Lower leg skin (tissue), 3 donors: ENCODE results near the gene WWC1.

ENCODE experiments used
- POLR2A ChIP-seq, 2 donors: fragments of 450-650 bp; IDR thresholded peaks; one replicate each; pipeline ENCODE4 v1.6.1; 2016 to 2017; ENCODE audit warnings: antibody characterized with exemption in 2 of 2, mild to moderate bottlenecking in 1 of 2, moderate library complexity in 1 of 2
- TF ChIP-seq, protein P1 (sequence below), 3 donors: fragments of 450-650 bp; IDR thresholded peaks; one replicate each; pipeline ENCODE4 v1.5.1; 2016; ENCODE audit warnings: antibody characterized with exemption in 3 of 3, mild to moderate bottlenecking in 3 of 3, moderate library complexity in 2 of 3

DNA sequence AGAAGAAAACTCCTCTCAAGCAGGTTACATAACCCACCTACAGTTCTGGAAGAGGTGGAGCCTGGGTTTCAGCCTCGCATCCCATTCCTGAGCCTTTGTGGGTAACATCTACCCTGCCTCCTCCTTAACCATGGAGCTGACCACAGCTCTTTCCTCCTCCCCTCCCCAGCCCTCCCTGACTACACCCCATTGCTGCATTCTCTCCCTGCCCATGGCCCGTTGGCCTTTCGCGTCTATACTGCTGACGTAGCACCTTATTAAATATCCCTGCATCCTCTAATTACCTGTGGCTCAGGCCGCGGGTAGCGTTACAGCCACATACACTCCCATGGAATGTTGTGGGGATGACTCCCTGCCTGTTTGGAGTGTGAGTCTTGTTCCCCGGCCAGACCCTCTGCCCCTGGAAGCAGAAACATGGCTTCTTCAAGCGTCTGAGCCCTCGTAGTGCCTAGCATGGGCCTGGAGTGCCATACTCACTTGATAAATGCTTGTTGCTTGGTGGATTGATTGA, 72.8 kb downstream of the WWC1 start:
- TF ChIP-seq, protein P1, sequence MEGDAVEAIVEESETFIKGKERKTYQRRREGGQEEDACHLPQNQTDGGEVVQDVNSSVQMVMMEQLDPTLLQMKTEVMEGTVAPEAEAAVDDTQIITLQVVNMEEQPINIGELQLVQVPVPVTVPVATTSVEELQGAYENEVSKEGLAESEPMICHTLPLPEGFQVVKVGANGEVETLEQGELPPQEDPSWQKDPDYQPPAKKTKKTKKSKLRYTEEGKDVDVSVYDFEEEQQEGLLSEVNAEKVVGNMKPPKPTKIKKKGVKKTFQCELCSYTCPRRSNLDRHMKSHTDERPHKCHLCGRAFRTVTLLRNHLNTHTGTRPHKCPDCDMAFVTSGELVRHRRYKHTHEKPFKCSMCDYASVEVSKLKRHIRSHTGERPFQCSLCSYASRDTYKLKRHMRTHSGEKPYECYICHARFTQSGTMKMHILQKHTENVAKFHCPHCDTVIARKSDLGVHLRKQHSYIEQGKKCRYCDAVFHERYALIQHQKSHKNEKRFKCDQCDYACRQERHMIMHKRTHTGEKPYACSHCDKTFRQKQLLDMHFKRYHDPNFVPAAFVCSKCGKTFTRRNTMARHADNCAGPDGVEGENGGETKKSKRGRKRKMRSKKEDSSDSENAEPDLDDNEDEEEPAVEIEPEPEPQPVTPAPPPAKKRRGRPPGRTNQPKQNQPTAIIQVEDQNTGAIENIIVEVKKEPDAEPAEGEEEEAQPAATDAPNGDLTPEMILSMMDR (IDR thresholded peaks at IDR 0.05) = no peak
- no peak for TF ChIP-seq POLR2A (IDR thresholded peaks at IDR 0.05)
